Breast epithelium (tissue), 4 donors: ENCODE results near the gene AGXT2. TPM values are rescaled to one million over a fixed set of nuclear protein-coding genes. Genes with fewer than 3 reads are reported as not detected.

Experiments
- DNase-seq, 2 donors: peaks; one replicate each; pipeline ENCODE4 v3.0.0-alpha.2; 2019; ENCODE audit warnings: low spot score in 2 of 2
- H3K27ac ChIP-seq, 2 donors: fragments of 200-600 bp; sonication (generic) in 1 of 2; one replicate each; pipeline ENCODE4 v1.5.1; 2016 to 2019; ENCODE audit warnings: mild to moderate bottlenecking in 1 of 2
- H3K27me3 ChIP-seq, 2 donors: fragments of 200-600 bp; sonication (generic) in 1 of 2; one replicate each; pipeline versions ENCODE4 v1.5.1 to v1.6.0; 2017 to 2019; ENCODE audit warnings: control low read depth in 1 of 2, mild to moderate bottlenecking in 1 of 2
- H3K36me3 ChIP-seq: fragments of 200-600 bp; one replicate; pipeline ENCODE4 v1.5.1; 2019
- H3K4me1 ChIP-seq, 2 donors: fragments of 200-600 bp; sonication (generic); one replicate each; pipeline ENCODE4 v1.5.1; 2016 to 2019; ENCODE audit warnings: control low read depth in 1 of 2
- H3K4me3 ChIP-seq, 3 donors: fragments of 200-600 bp; sonication (generic); 1 replicate in 2 of 3; 2 replicates in 1 of 3; pipeline ENCODE4 v1.5.1; 2016 to 2019; ENCODE audit warnings: mild to moderate bottlenecking in 3 of 3, moderate library complexity in 2 of 3
- H3K9me3 ChIP-seq, 2 donors: fragments of 200-600 bp; sonication (generic) in 1 of 2; one replicate each; pipeline ENCODE4 v1.5.1; 2016 to 2019; ENCODE audit warnings: control low read depth in 1 of 2
- CTCF ChIP-seq, 3 donors: fragments of 450-650 bp; IDR thresholded peaks; one replicate each; pipeline ENCODE4 v1.5.1; 2016 to 2017; ENCODE audit warnings: antibody characterized with exemption in 3 of 3, mild to moderate bottlenecking in 3 of 3, moderate library complexity in 3 of 3
- POLR2A ChIP-seq: fragments of 450-650 bp; IDR thresholded peaks from one replicate; pipeline ENCODE4 v1.6.1; 2016; ENCODE audit warnings: antibody characterized with exemption, mild to moderate bottlenecking, moderate library complexity
- POLR2AphosphoS5 ChIP-seq, 3 donors: sonication (generic); formaldehyde crosslinking; IDR thresholded peaks; one replicate each; pipeline ENCODE4 v1.6.1; 2017; ENCODE audit warnings: antibody characterized with exemption in 3 of 3
- intact Hi-C: fragments of 100-400 bp; cut with DNase I; formaldehyde crosslinking; loops from one replicate; pipeline ENCODE4 v1.15.1; 2023; ENCODE audit warnings: low total_unique reads
- total RNA-seq, 3 donors: library from RNA; depleted of rRNA; stranded (reverse); fragments of >200 nt; gene quantifications; one replicate each; pipeline ENCODE4 v1.1.0, GENCODE V29; 2016

AGXT2 gene
- total RNA-seq, 3 donors from 2014 or later: not detected

- DNase-seq: no peak
- intact Hi-C loops: no loop called here
- Histone ChIP-seq H3K4me1 (no peaks in the 10 kb centered on the region), H3K4me3 (no peak overlapping the region), H3K27ac (no peak overlapping the region), H3K36me3 (no peaks in the 10 kb centered on the region), H3K9me3 (no peaks in the 10 kb centered on the region), H3K27me3 (no peaks in the 10 kb centered on the region)
- TF ChIP-seq POLR2A (no peak), CTCF (IDR thresholded peaks at IDR 0.05) (no peak), POLR2AphosphoS5 (IDR thresholded peaks at IDR 0.05) (no peak)
Measured at GRCh38 chr5:35010676-35011075, 37.1 kb downstream of the AGXT2 start.

GRCh38 chr5:35009657-35010056 lies 38.1 kb downstream of the AGXT2 start:
- Histone ChIP-seq H3K9me3 (no peaks in the 10 kb centered on the region), H3K27ac (no peak overlapping the region), H3K4me3 (no peak overlapping the region), H3K4me1 (no peaks in the 10 kb centered on the region), H3K27me3 (no peaks in the 10 kb centered on the region), H3K36me3 (no peaks in the 10 kb centered on the region)
- no peak for DNase-seq
- intact Hi-C loops: no loop called here
- no peak for TF ChIP-seq CTCF (IDR thresholded peaks at IDR 0.05)

- H3K36me3 ChIP-seq: no peaks in the 10 kb centered on the region
- H3K27me3 ChIP-seq: no peaks in the 10 kb centered on the region
- no peaks in the 10 kb centered on the region for H3K9me3 ChIP-seq
- no peak overlapping the region for H3K4me3 ChIP-seq
- no peaks in the 10 kb centered on the region for H3K4me1 ChIP-seq
- TF ChIP-seq POLR2AphosphoS5 (IDR thresholded peaks at IDR 0.05) (no peak), POLR2A (no peak), CTCF (IDR thresholded peaks at IDR 0.05) (no peak)
- intact Hi-C loops: no loop called here
- no peak for DNase-seq
- no peak overlapping the region for H3K27ac ChIP-seq
Measured at GRCh38 chr5:35009019-35009418, 38.7 kb downstream of the AGXT2 start.

GRCh38 chr5:35004771-35005170 lies 43.0 kb downstream of the AGXT2 start:
- intact Hi-C loops: no loop called here
- Histone ChIP-seq H3K36me3 (no peaks in the 10 kb centered on the region), H3K27ac (no peak overlapping the region), H3K27me3 (no peaks in the 10 kb centered on the region), H3K4me3 (no peak overlapping the region), H3K9me3 (no peaks in the 10 kb centered on the region), H3K4me1 (no peaks in the 10 kb centered on the region)
- no peak for DNase-seq
- no peak for TF ChIP-seq POLR2AphosphoS5 (IDR thresholded peaks at IDR 0.05)
- TF ChIP-seq POLR2A: no peak
- no peak for TF ChIP-seq CTCF (IDR thresholded peaks at IDR 0.05)

- H3K9me3 ChIP-seq: no peaks in the 10 kb centered on the region
- intact Hi-C loops: no loop called here
- no peaks in the 10 kb centered on the region for H3K36me3 ChIP-seq
- no peak overlapping the region for H3K4me3 ChIP-seq
- no peak for DNase-seq
- H3K4me1 ChIP-seq: no peaks in the 10 kb centered on the region
- no peak overlapping the region for H3K27ac ChIP-seq
- H3K27me3 ChIP-seq: no peaks in the 10 kb centered on the region
- TF ChIP-seq POLR2AphosphoS5 (IDR thresholded peaks at IDR 0.05) (no peak), CTCF (IDR thresholded peaks at IDR 0.05) (no peak), POLR2A (no peak)
Measured at GRCh38 chr5:35004200-35004599, 43.5 kb downstream of the AGXT2 start.
